Nephron progenitor cell (in vitro differentiated cells): ENCODE results near the gene DMXL1.

Experiments
- DNase-seq: peaks from one replicate; pipeline ENCODE4 v3.0.0; 2021
- H3K27ac Mint-ChIP-seq: 2 replicates; pipeline ENCODE4 v1.8.0; 2021; ENCODE audit warnings: mild to moderate bottlenecking, moderate library complexity, mixed read lengths
- H3K27me3 Mint-ChIP-seq: 2 replicates; pipeline ENCODE4 v1.8.0; 2021; ENCODE audit warnings: mild to moderate bottlenecking, low read depth, mixed read lengths; ENCODE audit not compliant: poor library complexity
- H3K36me3 Mint-ChIP-seq: 2 replicates; pipeline ENCODE4 v1.8.0; 2021; ENCODE audit warnings: low read depth, mixed read lengths
- H3K4me1 Mint-ChIP-seq: 2 replicates; pipeline ENCODE4 v1.8.0; 2021; ENCODE audit warnings: mixed read lengths
- H3K4me3 Mint-ChIP-seq: 2 replicates; pipeline ENCODE4 v1.8.0; 2021; ENCODE audit warnings: mild to moderate bottlenecking, moderate library complexity, mixed read lengths
- H3K9me3 Mint-ChIP-seq: 2 replicates; pipeline ENCODE4 v1.8.0; 2021; ENCODE audit warnings: mild to moderate bottlenecking, moderate library complexity, mixed read lengths
- CTCF ChIP-seq: fragments of 200-600 bp; sonication (generic); IDR thresholded peaks from 2 replicates; pipeline ENCODE4 v1.5.0; 2021; ENCODE audit warnings: antibody characterized with exemption

DMXL1 gene

GRCh38 chr5:119269061-119269944 lies 198.4 kb downstream of the DMXL1 start:
- TF ChIP-seq CTCF, result no peak
- Mint-ChIP-seq H3K4me1 (peaks cover 33% of the 10 kb centered on the region), H3K4me3 (peak overlapping the region; percentile 94), H3K9me3 (peaks cover 26% of the 10 kb centered on the region), H3K27ac (peak overlapping the region; percentile 44), H3K27me3 (peaks cover 3% of the 10 kb centered on the region), H3K36me3 (peaks cover 7% of the 10 kb centered on the region)
- DNase-seq, result peak; percentile 13

GRCh38 chr5:119270121-119270565 lies 199.3 kb downstream of the DMXL1 start:
- Mint-ChIP-seq H3K4me1 (peaks cover 39% of the 10 kb centered on the region), H3K36me3 (peaks cover 7% of the 10 kb centered on the region), H3K27ac (no peak overlapping the region), H3K27me3 (peaks cover 3% of the 10 kb centered on the region), H3K9me3 (peaks cover 26% of the 10 kb centered on the region), H3K4me3 (peak overlapping the region; percentile 94)
- TF ChIP-seq CTCF, result no peak
- DNase-seq, result no peak

GRCh38 chr5:119270960-119271757 lies 200.3 kb downstream of the DMXL1 start:
- DNase-seq, result no peak
- Mint-ChIP-seq H3K36me3 (peaks cover 7% of the 10 kb centered on the region), H3K9me3 (peaks cover 18% of the 10 kb centered on the region), H3K4me3 (no peak overlapping the region), H3K4me1 (peaks cover 39% of the 10 kb centered on the region), H3K27ac (no peak overlapping the region), H3K27me3 (peaks cover 3% of the 10 kb centered on the region)
- no peak for TF ChIP-seq CTCF

- H3K4me1 Mint-ChIP-seq, result peaks cover 39% of the 10 kb centered on the region
- peaks cover 9% of the 10 kb centered on the region for H3K9me3 Mint-ChIP-seq
- no peak for DNase-seq
- no peak for TF ChIP-seq CTCF
- H3K36me3 Mint-ChIP-seq, result peaks cover 7% of the 10 kb centered on the region
- no peak overlapping the region for H3K4me3 Mint-ChIP-seq
- H3K27ac Mint-ChIP-seq, result no peak overlapping the region
- peaks cover 3% of the 10 kb centered on the region for H3K27me3 Mint-ChIP-seq
Observed at GRCh38 chr5:119271758-119272730, 201.2 kb downstream of the DMXL1 start.

GRCh38 chr5:119273391-119273839 lies 202.5 kb downstream of the DMXL1 start:
- Mint-ChIP-seq H3K27ac (no peak overlapping the region), H3K27me3 (peaks cover 3% of the 10 kb centered on the region), H3K4me1 (peaks cover 42% of the 10 kb centered on the region), H3K4me3 (no peak overlapping the region), H3K9me3 (no peaks in the 10 kb centered on the region), H3K36me3 (no peaks in the 10 kb centered on the region)
- no peak for DNase-seq
- no peak for TF ChIP-seq CTCF
